K562 (cell line): ENCODE measurements around the gene DELE1. TPM values are rescaled to one million over a fixed set of nuclear protein-coding genes. Genes with fewer than 3 reads are reported as not detected.

Source experiments
- KDM4B ChIP-seq, 2 experiments: fragments of 450-650 bp in 1 of 2; sonication (generic) in 1 of 2; IDR thresholded peaks; 2 replicates each; pipeline ENCODE4 v1.6.1; 2016 to 2017; ENCODE audit warnings: borderline replicate concordance in 2 of 2, antibody characterized with exemption in 1 of 2, low read depth in 1 of 2, mild to moderate bottlenecking in 1 of 2
- MNT ChIP-seq, 2 experiments: fragments of 450-650 bp; conservative IDR thresholded peaks; 2 replicates each; pipeline ENCODE4 v1.6.1; 2017; ENCODE audit warnings: mild to moderate bottlenecking in 2 of 2, moderate library complexity in 2 of 2
- MYC ChIP-seq, 2 experiments: fragments of 250-450 bp in 1 of 2; sonication (Bioruptor Pico) in 1 of 2; IDR thresholded peaks; 2 replicates each; pipeline versions ENCODE4 v1.5.1 to v1.6.1; 2012 to 2021; ENCODE audit warnings: low read depth in 2 of 2, borderline replicate concordance in 1 of 2, improper control_type of control experiment in 1 of 2, low read length in 1 of 2, mild to moderate bottlenecking in 1 of 2, moderate library complexity in 1 of 2
- NFIC ChIP-seq: fragments of 450-650 bp; IDR thresholded peaks from 2 replicates; pipeline ENCODE4 v1.6.1; 2017; ENCODE audit warnings: mild to moderate bottlenecking, inconsistent platforms
- POLR2AphosphoS5 ChIP-seq: IDR thresholded peaks from 2 replicates; pipeline ENCODE4 v1.6.1; 2011; ENCODE audit warnings: mild to moderate bottlenecking, low read depth, low read length, moderate library complexity; ENCODE audit not compliant: control insufficient read depth, insufficient read depth
- RAD21 ChIP-seq, 2 experiments: fragments of 250-450 bp in 1 of 2; fragments of 450-650 bp in 1 of 2; sonication (Bioruptor Pico) in 1 of 2; formaldehyde crosslinking in 1 of 2; IDR thresholded peaks in 1 of 2; conservative IDR thresholded peaks in 1 of 2; 2 replicates each; pipeline versions ENCODE4 v1.4.0 to v1.8.0; 2020 to 2022; ENCODE audit warnings: mild to moderate bottlenecking in 2 of 2, moderate library complexity in 1 of 2
- SMAD2 ChIP-seq: fragments of 150-350 bp; IDR thresholded peaks from 2 replicates; pipeline ENCODE4 v1.6.1; 2014; ENCODE audit warnings: low read depth, mild to moderate bottlenecking, low read length
- SNRNP70 ChIP-seq: fragments of 200-400 bp; formaldehyde crosslinking; optimal IDR thresholded peaks from 2 replicates; pipeline ENCODE3; 2017; ENCODE audit warnings: low read depth, low read length
- STAT5A ChIP-seq: IDR thresholded peaks from 2 replicates; pipeline ENCODE4 v1.6.1; 2012; ENCODE audit warnings: low read length, inconsistent platforms, borderline replicate concordance
- TAL1 ChIP-seq: fragments of 450-650 bp; IDR thresholded peaks from 2 replicates; pipeline ENCODE4 v1.6.1; 2016; ENCODE audit warnings: mild to moderate bottlenecking
- TRIM24 ChIP-seq, 2 experiments: fragments of 450-650 bp; IDR thresholded peaks; 2 replicates each; pipeline ENCODE4 v1.6.1; 2016
- ZBTB40 ChIP-seq, 2 experiments: fragments of 450-650 bp in 1 of 2; sonication (generic) in 1 of 2; formaldehyde crosslinking in 1 of 2; IDR thresholded peaks; 2 replicates each; pipeline versions ENCODE4 v1.7.1 to v1.9.0; 2016 to 2022; ENCODE audit warnings: inconsistent platforms in 1 of 2, mild to moderate bottlenecking in 1 of 2, missing genetic modification reagents in 1 of 2
- ZNF165 ChIP-seq: fragments of 250-450 bp; sonication (Bioruptor Pico); IDR thresholded peaks from 2 replicates; pipeline ENCODE4 v1.4.0; 2020; ENCODE audit warnings: borderline replicate concordance
- ZNF644 ChIP-seq: fragments of 200-800 bp; sonication (Bioruptor generic); IDR thresholded peaks from 2 replicates; pipeline ENCODE4 v1.6.1; 2016; ENCODE audit warnings: low read depth, missing genetic modification characterization, missing compliant biosample characterization
- ZNF766 ChIP-seq: fragments of 200-800 bp; sonication (Bioruptor generic); conservative IDR thresholded peaks from 2 replicates; pipeline ENCODE4 v1.6.1; 2016; ENCODE audit warnings: missing genetic modification characterization, missing compliant biosample characterization
- polyA plus RNA-seq, 8 experiments: library from polyadenylated mRNA; depleted of rRNA in 4 of 8; stranded (reverse) in 5 of 8; unstranded in 3 of 8; fragments of >200 nt; fragmentation: Nextera tagmentation in 2 of 8; fragmentation: Illumina TruSeq in 1 of 8; extraction: Ambion mirVana in 2 of 8; extraction: Trizol in 1 of 8; gene quantifications; 2 replicates each; pipeline versions ENCODE4 v1.2.1 to v1.2.3, GENCODE V29; 2011 to 2014; ENCODE audit warnings: inconsistent platforms in 1 of 8, missing spikeins in 1 of 8
- total RNA-seq, 7 experiments: library from RNA; depleted of rRNA in 6 of 7; stranded (reverse); fragments of >200 nt in 6 of 7; fragmentation: Illumina TruSeq in 2 of 7; extraction: Trizol in 2 of 7; gene quantifications; 2 replicates each; pipeline versions ENCODE4 v1.2.1 to v1.2.3, GENCODE V29; 2011 to 2021; ENCODE audit warnings: low replicate concordance in 1 of 7

DELE1 gene
- total and polyA plus RNA-seq, 9 of the 15 experiments (the other 6 are each of a cell fraction or from before 2014, with no cell fraction given) = 16.6 to 74.4 (median 49.8) TPM

DNA sequence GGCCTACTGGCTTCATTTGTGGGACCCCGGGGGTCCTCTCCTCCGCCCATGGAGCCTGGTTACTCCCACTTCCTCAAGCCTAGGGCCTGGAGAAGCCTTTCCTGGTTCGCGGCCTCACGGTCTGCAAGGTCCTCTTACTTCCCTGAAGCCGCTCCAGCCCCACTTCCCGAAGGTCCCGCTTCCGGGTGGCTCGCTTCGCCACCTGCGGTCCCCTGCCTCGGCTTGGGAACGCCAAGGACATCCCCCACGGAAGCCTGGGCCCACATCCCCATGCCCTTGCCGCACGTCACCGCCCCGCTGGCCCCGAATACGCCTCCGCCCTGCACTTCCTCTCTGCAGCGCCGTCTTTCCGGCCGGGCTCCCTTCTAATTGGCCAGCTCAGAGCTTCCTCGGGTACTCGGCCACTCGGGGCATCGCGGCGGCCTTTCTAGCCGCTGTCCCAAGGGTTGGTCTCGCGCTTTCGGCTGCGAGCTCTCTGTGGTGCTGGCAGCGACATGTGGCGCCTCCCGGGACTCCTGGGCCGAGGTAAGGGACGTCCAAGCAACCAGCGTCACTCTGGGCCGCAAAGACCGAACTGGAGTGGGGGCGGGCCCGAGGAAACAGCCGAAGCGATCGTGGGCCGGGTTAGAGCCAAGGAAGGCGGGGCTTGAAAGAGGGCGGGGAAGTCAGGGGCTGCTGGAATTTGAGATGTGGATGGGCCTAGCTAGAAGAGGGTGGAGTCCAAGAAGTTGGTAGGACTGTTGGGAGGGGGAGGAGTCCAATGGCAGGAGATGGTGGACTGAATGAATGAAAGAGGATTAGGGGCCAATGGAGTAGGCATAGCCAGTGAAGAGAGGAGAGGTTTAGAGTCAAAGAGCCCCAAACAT is at the start of gene DELE1 (continued):
- TF ChIP-seq NFIC = peak; percentile 64
- no peak for TF ChIP-seq ZNF766
- peak; percentile 78 for TF ChIP-seq MYC (IDR thresholded peaks at IDR 0.05; ENCODE audit: low read depth, low read length)
- peak; percentile 82; the same call in 1 of the 2 replicates for TF ChIP-seq MYC (CRISPR knock-in tag; IDR thresholded peaks at IDR 0.05; ENCODE audit: borderline replicate concordance, low read depth)
- TF ChIP-seq ZNF644 (tag) = peak; percentile 72; the same call in 1 of the 2 replicates
- peak; percentile 95 for TF ChIP-seq ZBTB40 (IDR thresholded peaks at IDR 0.05)
- TF ChIP-seq ZBTB40 (CRISPR knock-in tag; IDR thresholded peaks at IDR 0.05) = no peak
- TF ChIP-seq STAT5A = no peak
- no peak for TF ChIP-seq RAD21 (CRISPR knock-in tag; conservative IDR thresholded peaks at IDR 0.05 in 1 of 2, IDR thresholded peaks at IDR 0.05 in 1 of 2)
- peak; percentile 64 to 77 for TF ChIP-seq MNT (conservative IDR thresholded peaks at IDR 0.05)
- TF ChIP-seq ZNF165 (CRISPR knock-in tag) = no peak
- no peak for TF ChIP-seq TAL1
- no peak for TF ChIP-seq SMAD2
- 0 out of 4 replicates have a peak, but pooled peaks of 1 of the 2 experiments have one; percentile 17 for TF ChIP-seq TRIM24 (IDR thresholded peaks at IDR 0.05)
- no peak for TF ChIP-seq SNRNP70
- TF ChIP-seq POLR2AphosphoS5 = peak; percentile 77
- no peak; a peak in 1 of 4 replicates for TF ChIP-seq KDM4B (IDR thresholded peaks at IDR 0.05; ENCODE audit: borderline replicate concordance in 2 of 2, low read depth in 1 of 2)
